K562 (cell line): ENCODE data around the gene PUS7. TPM values are rescaled to one million over a fixed set of nuclear protein-coding genes. Genes with fewer than 3 reads are reported as not detected.
A peak's percentile ranks its signal among the peaks of the same experiment; 100 is the strongest.

Experiments
- AFF1 ChIP-seq, 2 experiments: fragments of 450-650 bp; IDR thresholded peaks; 2 replicates each; pipeline ENCODE4 v1.6.1; 2018; ENCODE audit warnings: mild to moderate bottlenecking in 2 of 2, low read depth in 1 of 2; ENCODE audit not compliant: partially characterized antibody in 2 of 2
- BCL6 ChIP-seq: fragments of 250-450 bp; sonication (Bioruptor Pico); IDR thresholded peaks from 2 replicates; pipeline ENCODE4 v1.4.0; 2020
- BCLAF1 ChIP-seq, 2 experiments: fragments of 450-650 bp in 1 of 2; IDR thresholded peaks; 2 replicates each; pipeline ENCODE4 v1.6.1; 2011 to 2017; ENCODE audit warnings: low read depth in 2 of 2, antibody characterized with exemption in 1 of 2, borderline replicate concordance in 1 of 2, low read length in 1 of 2, mild to moderate bottlenecking in 1 of 2, mixed read lengths in 1 of 2; ENCODE audit not compliant: control insufficient read depth in 1 of 2
- CBFA2T2 ChIP-seq: fragments of 450-650 bp; conservative IDR thresholded peaks from 2 replicates; pipeline ENCODE4 v1.6.1; 2017; ENCODE audit warnings: mild to moderate bottlenecking
- EP300 ChIP-seq: IDR thresholded peaks from 2 replicates; pipeline ENCODE4 v1.6.1; 2012; ENCODE audit warnings: low read length, improper control_type of control experiment
- HIVEP1 ChIP-seq: fragments of 250-450 bp; sonication (Bioruptor Pico); IDR thresholded peaks from 2 replicates; pipeline ENCODE4 v1.4.0; 2020; ENCODE audit warnings: mild to moderate bottlenecking
- MNT ChIP-seq, 2 experiments: fragments of 450-650 bp; conservative IDR thresholded peaks; 2 replicates each; pipeline ENCODE4 v1.6.1; 2017; ENCODE audit warnings: mild to moderate bottlenecking in 2 of 2, moderate library complexity in 2 of 2
- NFE2 ChIP-seq: IDR thresholded peaks from 2 replicates; pipeline ENCODE4 v1.6.1; 2014; ENCODE audit warnings: antibody characterized with exemption, low read depth
- PHB2 ChIP-seq: fragments of 450-650 bp; IDR thresholded peaks from 2 replicates; pipeline ENCODE4 v1.6.1; 2017; ENCODE audit warnings: low read depth
- POU5F1 ChIP-seq: fragments of 150-350 bp; IDR thresholded peaks from 2 replicates; pipeline ENCODE4 v1.6.1; 2014; ENCODE audit warnings: borderline replicate concordance, low read length, low read depth, mild to moderate bottlenecking; ENCODE audit not compliant: partially characterized antibody
- RAD21 ChIP-seq, 2 experiments: fragments of 250-450 bp in 1 of 2; fragments of 450-650 bp in 1 of 2; sonication (Bioruptor Pico) in 1 of 2; formaldehyde crosslinking in 1 of 2; IDR thresholded peaks in 1 of 2; conservative IDR thresholded peaks in 1 of 2; 2 replicates each; pipeline versions ENCODE4 v1.4.0 to v1.8.0; 2020 to 2022; ENCODE audit warnings: mild to moderate bottlenecking in 2 of 2, moderate library complexity in 1 of 2
- RAD51 ChIP-seq: fragments of 450-650 bp; IDR thresholded peaks from 2 replicates; pipeline ENCODE4 v1.7.1; 2016; ENCODE audit warnings: low read depth, mild to moderate bottlenecking, borderline replicate concordance
- SMAD4 ChIP-seq: fragments of 250-450 bp; sonication (Bioruptor Pico); conservative IDR thresholded peaks from 2 replicates; pipeline ENCODE4 v1.8.0; 2021; ENCODE audit warnings: inconsistent platforms, mild to moderate bottlenecking, moderate library complexity
- TEAD4 ChIP-seq, 2 experiments: sonication (generic) in 1 of 2; formaldehyde crosslinking in 1 of 2; IDR thresholded peaks; 2 replicates each; pipeline versions ENCODE4 v1.6.1 to v1.8.0; 2012 to 2022; ENCODE audit warnings: borderline replicate concordance in 1 of 2, inconsistent platforms in 1 of 2, low read length in 1 of 2, mild to moderate bottlenecking in 1 of 2, missing genetic modification reagents in 1 of 2
- ZFP36 ChIP-seq: fragments of 150-350 bp; IDR thresholded peaks from 2 replicates; pipeline ENCODE4 v1.6.1; 2018; ENCODE audit warnings: low read length, low read depth; ENCODE audit not compliant: partially characterized antibody
- ZNF436 ChIP-seq: fragments of 250-450, 450-650 bp; sonication (Bioruptor Pico); formaldehyde crosslinking; IDR thresholded peaks from 2 replicates; pipeline ENCODE4 v1.7.0; 2020; ENCODE audit warnings: mild to moderate bottlenecking
- polyA plus RNA-seq, 8 experiments: library from polyadenylated mRNA; depleted of rRNA in 4 of 8; stranded (reverse) in 5 of 8; unstranded in 3 of 8; fragments of >200 nt; fragmentation: Nextera tagmentation in 2 of 8; fragmentation: Illumina TruSeq in 1 of 8; extraction: Ambion mirVana in 2 of 8; extraction: Trizol in 1 of 8; gene quantifications; 2 replicates each; pipeline versions ENCODE4 v1.2.1 to v1.2.3, GENCODE V29; 2011 to 2014; ENCODE audit warnings: inconsistent platforms in 1 of 8, missing spikeins in 1 of 8
- total RNA-seq, 7 experiments: library from RNA; depleted of rRNA in 6 of 7; stranded (reverse); fragments of >200 nt in 6 of 7; fragmentation: Illumina TruSeq in 2 of 7; extraction: Trizol in 2 of 7; gene quantifications; 2 replicates each; pipeline versions ENCODE4 v1.2.1 to v1.2.3, GENCODE V29; 2011 to 2021; ENCODE audit warnings: low replicate concordance in 1 of 7

PUS7 gene
- total and polyA plus RNA-seq, 9 of the 15 experiments (the other 6 are each of a cell fraction or from before 2014, with no cell fraction given): 15.1 to 95.6 (median 63.2) TPM

- TF ChIP-seq AFF1 (IDR thresholded peaks at IDR 0.05; ENCODE audit: low read depth in 1 of 2, partially characterized antibody in 2 of 2): peak in 1 of 2 experiments; percentile 16
- TF ChIP-seq RAD51: 0 out of 2 replicates have a peak, but pooled peaks have one; percentile 10
- TF ChIP-seq ZFP36: peak; percentile 44
- TF ChIP-seq EP300: peak; percentile 79
- peak in 1 of 2 experiments; percentile 39; a peak in 1 of 4 replicates for TF ChIP-seq MNT (conservative IDR thresholded peaks at IDR 0.05)
- no peak for TF ChIP-seq PHB2
- TF ChIP-seq HIVEP1 (CRISPR knock-in tag): no peak
- no peak for TF ChIP-seq NFE2
- peak; percentile 28; the same call in 1 of the 2 replicates for TF ChIP-seq SMAD4 (CRISPR knock-in tag)
- 0 out of 2 replicates have a peak, but pooled peaks have one; percentile 35 for TF ChIP-seq BCL6 (CRISPR knock-in tag)
- no peak for TF ChIP-seq BCLAF1 (IDR thresholded peaks at IDR 0.05; ENCODE audit: borderline replicate concordance in 1 of 2, control insufficient read depth in 1 of 2, low read depth in 2 of 2, low read length in 1 of 2)
- TF ChIP-seq CBFA2T2: peak; percentile 82
- TF ChIP-seq TEAD4 (IDR thresholded peaks at IDR 0.05; ENCODE audit: low read length): peak; percentile 76
- no peak for TF ChIP-seq TEAD4 (CRISPR knock-in tag; IDR thresholded peaks at IDR 0.05; ENCODE audit: borderline replicate concordance)
- no peak for TF ChIP-seq ZNF436
- TF ChIP-seq RAD21 (CRISPR knock-in tag; conservative IDR thresholded peaks at IDR 0.05 in 1 of 2, IDR thresholded peaks at IDR 0.05 in 1 of 2): peak; percentile 89 to 93
- no peak for TF ChIP-seq POU5F1
These were observed 34.2 kb downstream of the PUS7 start (continued) for GRCh38 chr7:105487579-105488571.
